NOMO-1 (cell line): ENCODE data around the gene FAM98A.

ENCODE experiments used
- DNase-seq, 2 experiments: peaks; one replicate each; lab custom pipeline; 2025; ENCODE audit not compliant: unreplicated experiment in 2 of 2; lab: John Stamatoyannopoulos, UW

Gene FAM98A

GRCh38 chr2:33598561-33599174, 431 bp downstream of the FAM98A start:
- DNase-seq, result peak in 1 of 2 experiments; percentile 18

- no peak for DNase-seq
Measured at GRCh38 chr2:33597026-33597425, 2.1 kb downstream of the FAM98A start.

GRCh38 chr2:33595385-33595784, 3.7 kb downstream of the FAM98A start:
- DNase-seq, result no peak

GRCh38 chr2:33589444-33589843, 9.7 kb downstream of the FAM98A start:
- DNase-seq, result no peak

GRCh38 chr2:33588232-33588631, 10.9 kb downstream of the FAM98A start:
- DNase-seq, result no peak

GRCh38 chr2:33586766-33587165, 12.3 kb downstream of the FAM98A start:
- no peak for DNase-seq

GRCh38 chr2:33583194-33583938, 15.7 kb downstream of the FAM98A start:
- DNase-seq, result peak; percentile 23 to 49

- DNase-seq, result no peak
Measured at GRCh38 chr2:33581872-33582271, 17.2 kb downstream of the FAM98A start.

GRCh38 chr2:33579227-33579626, 19.9 kb downstream of the FAM98A start:
- DNase-seq, result no peak

GRCh38 chr2:33577668-33578067, 21.4 kb downstream of the FAM98A start:
- DNase-seq, result no peak

GRCh38 chr2:33577084-33577483, 22.0 kb downstream of the FAM98A start:
- no peak for DNase-seq

GRCh38 chr2:33573657-33574056, 25.4 kb downstream of the FAM98A start:
- no peak for DNase-seq

GRCh38 chr2:33570681-33571080, 28.4 kb downstream of the FAM98A start:
- no peak for DNase-seq

GRCh38 chr2:33561872-33562271, 37.2 kb downstream of the FAM98A start:
- DNase-seq, result no peak

- DNase-seq, result no peak
Measured at GRCh38 chr2:33560017-33560416, 39.1 kb downstream of the FAM98A start.

GRCh38 chr2:33559328-33559727, 39.8 kb downstream of the FAM98A start:
- no peak for DNase-seq

GRCh38 chr2:33555681-33556080, 43.4 kb downstream of the FAM98A start:
- no peak for DNase-seq

- peak; percentile 7 to 31 for DNase-seq
Measured at GRCh38 chr2:33552758-33553461, 46.2 kb downstream of the FAM98A start.

GRCh38 chr2:33550206-33550605, 48.9 kb downstream of the FAM98A start:
- no peak for DNase-seq

- DNase-seq, result no peak
Measured at GRCh38 chr2:33541243-33541642, 57.9 kb downstream of the FAM98A start.

- no peak for DNase-seq
Measured at GRCh38 chr2:33535421-33535820, 63.7 kb downstream of the FAM98A start.
